GM21447 (cell line): Measurements from ENCODE around the gene ICOS.
"Not testable (repeated sequence)": the region's sequence is repeated elsewhere in the genome, so short reads cannot be mapped to it uniquely, and the experiment has no call there.

Experiments
- ATAC-seq: cut with Tn5 transposase; IDR thresholded peaks from one replicate; pipeline ENCODE4 v1.9.1; 2021; ENCODE audit not compliant: unreplicated experiment

ICOS gene

DNA sequence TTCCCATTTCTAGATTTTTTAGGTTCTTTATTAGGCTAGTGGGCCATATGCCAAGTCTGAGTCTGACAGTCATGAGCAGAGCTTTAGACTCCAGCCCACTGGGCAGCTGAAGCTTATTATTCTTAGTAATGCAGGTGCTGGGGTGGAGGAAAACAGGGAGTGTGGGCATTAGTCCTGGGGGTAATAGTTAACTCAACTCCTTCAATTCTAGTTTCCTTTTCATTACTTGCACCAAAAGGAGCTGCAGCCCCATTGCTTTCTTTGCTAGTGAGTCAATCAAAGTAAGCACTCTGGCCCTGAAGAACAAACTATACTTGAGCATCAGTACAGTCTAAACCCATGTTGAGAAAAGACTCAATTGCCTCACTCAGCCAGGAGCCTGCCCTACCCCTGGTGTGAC, 35.5 kb downstream of the ICOS start:
- ATAC-seq, result peak; percentile 67

DNA sequence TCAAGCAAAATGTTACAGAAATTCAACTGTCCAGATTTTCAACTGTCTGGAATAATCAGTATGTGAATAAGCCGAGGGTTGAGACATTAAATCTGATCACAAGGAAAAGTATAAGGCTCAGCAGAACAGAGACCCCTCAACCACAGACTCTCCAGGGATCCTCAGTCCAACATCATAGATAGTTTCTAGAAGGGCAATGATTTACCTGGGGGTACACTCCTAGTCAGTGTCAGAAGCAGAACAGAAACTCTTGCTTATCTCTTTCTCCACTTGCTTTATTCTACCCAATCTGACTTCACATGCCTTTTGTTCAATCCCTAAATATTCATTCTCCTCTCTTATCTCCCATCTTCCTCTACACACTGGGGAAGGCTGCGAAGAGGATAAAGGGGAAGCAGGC, 36.4 kb downstream of the ICOS start:
- ATAC-seq, result peak; percentile 77

DNA sequence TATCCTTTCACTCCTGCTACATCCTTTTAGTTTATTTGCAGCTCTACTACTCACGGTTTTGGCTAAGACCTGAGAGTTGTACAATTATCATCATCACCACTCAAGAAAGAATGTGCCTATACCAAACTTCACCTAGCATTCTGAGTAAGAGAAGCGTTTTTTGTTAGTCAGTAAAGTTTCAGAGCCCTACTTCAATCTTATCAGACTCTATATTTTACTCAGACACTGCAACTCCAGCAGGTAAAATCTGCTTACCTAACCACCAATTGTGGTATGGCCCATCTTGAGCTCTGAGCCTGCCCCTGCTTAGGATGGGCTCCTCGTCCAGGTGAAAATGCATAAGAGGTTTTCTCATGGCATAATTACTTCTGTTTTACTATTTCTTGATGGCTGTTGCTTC, 37.1 kb downstream of the ICOS start:
- ATAC-seq, result no peak

DNA sequence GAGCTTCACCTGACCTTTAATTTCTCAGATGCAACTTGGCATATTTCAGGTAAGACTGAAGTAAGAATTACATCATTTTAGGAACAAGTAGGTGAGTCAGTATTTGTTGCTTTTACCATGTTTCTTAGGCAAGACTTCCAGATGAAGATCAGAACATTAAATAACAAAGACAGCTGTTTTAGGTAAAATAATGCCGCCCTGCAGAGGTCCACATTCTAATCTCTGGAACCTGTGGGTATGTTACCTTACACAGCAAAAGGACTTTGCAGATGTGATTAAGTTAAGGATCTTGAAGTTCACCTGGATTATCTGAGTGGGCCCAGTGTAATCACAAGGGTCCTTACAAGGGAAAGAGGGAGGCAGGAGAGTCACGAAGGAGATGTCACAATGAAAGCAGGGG, 39.3 kb downstream of the ICOS start:
- ATAC-seq, result no peak

DNA sequence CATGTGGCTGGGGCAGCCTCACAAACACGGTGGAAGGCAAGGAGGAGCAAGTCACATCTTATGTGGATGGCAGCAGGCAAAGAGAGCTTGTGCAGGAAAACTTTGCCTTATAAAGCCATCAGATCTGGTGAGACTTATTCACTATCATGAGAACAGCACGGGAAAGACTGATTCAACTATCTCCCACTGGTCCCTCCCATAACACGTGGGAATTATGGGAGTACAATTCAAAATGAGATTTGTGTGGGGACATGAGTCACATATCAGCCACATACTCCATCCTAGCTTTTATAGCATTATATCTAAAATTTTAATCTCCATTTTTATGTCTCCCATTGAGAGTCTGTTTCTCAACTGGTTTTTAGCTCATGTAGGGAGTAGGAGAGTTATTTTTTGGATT, 45.7 kb downstream of the ICOS start:
- no peak for ATAC-seq

DNA sequence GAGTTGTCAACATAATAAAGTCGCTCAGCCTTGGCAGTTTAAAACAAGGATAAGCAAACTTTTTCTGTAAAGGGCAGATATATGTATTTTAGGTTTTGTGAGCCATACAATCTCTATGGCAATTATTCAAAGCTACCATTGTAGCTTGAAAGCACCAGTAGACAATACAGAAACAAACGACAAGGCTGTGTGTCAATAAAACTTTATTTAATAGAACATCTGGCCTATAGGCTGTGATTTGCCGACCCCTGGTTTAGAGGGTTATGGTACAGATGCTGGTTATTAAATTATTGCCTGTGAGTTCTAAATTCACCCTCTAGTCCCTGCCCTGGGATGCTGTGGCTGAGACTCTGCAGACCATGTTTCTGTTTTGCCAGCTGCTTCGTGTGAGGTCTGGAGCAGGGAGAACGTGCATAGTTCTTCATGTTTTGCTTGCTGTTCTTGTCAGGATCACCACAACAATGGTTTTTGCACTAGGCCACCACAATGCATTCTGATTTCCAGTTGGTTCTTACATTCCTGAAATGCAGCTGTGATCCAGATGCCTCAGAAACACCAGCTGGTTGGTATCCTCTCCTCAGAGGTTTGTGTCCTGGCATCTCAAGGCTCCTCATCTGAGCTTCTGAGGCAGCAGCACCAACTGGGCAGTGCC, 46.6 kb downstream of the ICOS start:
- no peak for ATAC-seq

DNA sequence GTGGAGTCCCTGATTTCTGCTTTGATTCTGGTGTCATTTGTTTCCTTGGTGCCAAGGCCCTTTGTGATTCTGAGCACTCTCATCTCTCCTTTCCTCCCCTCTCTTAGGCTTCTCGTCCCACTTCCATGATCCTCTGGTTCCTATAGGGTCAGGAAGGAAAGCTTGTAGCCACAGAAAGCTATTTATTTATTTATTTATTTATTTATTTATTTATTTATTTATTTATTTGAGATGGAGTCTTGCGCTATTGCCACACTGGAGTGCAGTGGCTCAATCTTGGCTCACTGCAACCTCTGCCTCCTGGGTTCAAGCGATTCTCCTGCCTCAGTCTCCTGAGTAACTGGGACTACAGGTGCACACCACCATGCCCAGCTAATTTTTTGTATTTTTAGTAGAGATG, 49.4 kb downstream of the ICOS start:
- ATAC-seq, result not testable (repeated sequence)

DNA sequence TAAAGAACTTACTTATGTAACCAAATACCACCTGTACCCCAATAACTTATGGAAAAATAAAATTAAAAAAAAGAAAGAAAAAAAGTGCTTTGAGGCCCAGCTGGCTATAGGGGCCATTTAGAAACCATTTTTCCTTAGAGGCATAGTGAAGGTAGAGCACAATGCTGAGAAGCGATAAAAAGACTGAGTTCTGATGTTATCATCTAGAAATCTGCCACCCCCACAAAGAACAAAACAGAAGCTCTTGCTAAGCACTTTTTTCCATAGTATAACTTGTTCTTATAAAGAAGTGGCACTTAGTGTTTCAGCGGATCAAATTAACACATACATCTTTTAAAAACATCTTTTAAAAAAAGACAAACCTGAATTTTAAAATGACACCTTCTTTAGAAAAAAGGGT, 51.4 kb downstream of the ICOS start:
- no peak for ATAC-seq

DNA sequence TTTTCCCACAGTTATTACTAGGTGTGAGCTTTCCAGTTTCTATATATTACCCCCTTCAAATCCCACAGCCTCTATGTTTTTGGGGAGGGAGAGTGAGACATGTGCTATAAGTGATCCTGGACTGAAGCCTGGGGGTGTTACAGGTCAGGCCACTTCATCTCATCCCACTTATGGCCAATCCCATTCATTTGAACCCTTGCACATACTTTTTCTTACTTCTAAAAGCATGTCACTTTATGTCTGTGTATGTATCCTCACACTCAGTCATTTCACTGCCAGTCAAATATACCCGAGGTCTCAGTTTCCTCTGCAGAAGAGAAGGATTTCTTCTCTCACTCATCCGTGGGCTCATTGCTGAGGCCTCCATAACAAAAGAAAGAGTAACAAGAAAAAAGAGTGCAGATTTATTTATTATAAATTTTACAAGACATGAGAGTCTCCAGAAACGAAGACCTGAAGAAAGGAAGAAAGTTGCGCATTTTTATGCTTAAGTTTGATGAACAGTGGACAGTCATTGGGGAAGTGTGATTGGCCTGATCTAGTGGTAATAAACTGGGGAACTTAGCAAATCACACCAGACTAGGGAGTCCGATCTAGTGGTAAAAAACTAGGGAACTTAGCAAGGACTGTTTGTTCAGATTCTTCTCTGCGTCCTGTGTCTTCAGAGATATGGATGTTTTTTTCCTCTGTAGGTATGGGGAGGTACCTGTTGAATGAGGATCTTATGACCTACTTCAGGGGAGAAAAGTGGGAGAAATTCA, 52.1 kb downstream of the ICOS start:
- ATAC-seq, result no peak

DNA sequence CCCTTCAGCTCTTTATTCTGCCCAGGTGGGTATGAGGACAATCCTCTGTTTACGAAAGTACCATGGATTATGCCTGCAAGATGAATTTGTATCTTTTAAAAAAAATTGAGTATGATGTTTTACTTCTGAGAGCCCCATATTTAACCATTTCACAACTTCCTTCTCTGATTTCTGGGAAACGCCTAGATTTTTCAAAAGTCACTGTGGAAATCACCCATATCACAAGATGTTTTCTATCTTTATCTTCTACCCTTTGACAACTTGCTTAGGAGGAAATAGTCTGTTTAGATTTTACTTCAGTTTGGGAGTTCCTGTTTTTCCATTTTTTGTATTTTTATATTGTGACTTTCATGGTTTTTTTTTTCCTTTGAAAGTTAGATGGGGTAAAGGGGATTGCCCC, 53.0 kb downstream of the ICOS start:
- ATAC-seq, result no peak

DNA sequence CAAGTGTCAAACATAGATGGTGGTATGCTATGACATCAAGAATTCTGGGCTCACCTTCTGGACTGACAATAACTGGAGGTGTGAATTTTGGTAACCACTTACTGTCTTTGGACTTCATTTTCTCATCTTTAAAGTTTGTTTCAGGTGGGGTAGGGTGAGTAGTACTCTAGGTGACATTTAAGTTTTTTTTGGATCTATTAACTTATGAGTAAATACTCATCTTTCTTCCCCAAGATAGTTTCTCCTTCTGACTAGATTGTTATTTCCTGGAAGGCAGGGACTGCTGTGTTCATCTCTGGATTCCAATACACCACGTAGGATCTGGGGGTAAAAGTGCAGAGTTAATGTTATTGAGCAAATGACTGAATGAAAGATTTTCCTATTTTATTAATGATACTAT, 55.9 kb downstream of the ICOS start:
- no peak for ATAC-seq

DNA sequence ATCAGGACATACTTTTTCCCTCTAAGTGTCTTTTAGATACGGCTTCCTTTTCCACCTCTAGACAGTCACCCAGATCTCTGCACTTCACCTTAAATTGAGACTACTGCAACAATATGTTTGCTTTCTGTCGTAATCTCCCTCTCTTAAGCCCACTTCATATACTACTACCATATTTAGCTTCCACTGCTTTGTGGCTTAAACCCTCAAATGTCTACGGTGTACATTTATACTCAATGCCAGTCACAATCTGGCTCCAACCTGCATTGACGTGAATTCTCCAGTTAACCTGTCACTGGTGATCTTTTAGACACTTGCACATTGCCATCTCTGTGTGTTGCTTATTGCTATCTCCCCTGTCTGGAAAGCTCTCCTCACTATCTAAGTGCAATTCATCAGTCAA, 56.4 kb downstream of the ICOS start:
- no peak for ATAC-seq

DNA sequence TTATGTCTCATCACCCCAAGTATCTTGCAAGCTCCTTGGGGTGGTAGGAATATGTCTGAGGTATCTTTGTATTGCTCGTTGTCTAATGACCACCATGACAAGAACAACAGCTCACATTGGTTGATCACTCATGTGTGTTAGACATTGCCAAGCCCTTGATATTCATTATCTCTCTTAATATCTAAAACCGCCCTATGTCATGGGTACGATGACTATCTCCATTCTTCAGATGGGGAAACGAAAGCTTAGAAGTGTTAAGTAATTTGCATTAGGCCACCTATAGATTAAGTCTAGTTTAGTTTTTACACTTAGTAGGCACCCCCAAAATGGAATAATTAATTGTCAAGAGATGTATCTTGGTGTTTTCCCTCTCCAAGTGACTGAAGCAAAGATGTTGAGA, 57.0 kb downstream of the ICOS start:
- no peak for ATAC-seq

DNA sequence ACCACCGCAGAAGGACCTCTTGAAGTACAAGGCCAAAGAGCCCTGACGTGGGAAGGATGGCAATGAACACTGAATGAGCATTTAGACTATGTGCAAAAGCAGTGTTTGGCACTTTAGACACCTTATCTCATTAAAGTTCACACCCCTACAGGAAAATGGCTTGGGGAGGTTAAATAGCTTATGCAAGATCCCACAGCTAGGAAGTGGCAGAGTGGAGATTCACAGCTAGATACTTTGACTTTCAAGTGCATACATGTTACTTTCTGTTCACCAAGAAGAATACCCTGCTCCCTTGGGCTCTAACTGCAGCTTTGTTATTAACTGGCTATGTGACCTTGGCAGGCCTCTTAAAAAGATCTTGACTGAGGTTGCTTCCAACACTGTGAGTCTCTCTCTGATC, 58.2 kb downstream of the ICOS start:
- ATAC-seq, result peak; percentile 55

DNA sequence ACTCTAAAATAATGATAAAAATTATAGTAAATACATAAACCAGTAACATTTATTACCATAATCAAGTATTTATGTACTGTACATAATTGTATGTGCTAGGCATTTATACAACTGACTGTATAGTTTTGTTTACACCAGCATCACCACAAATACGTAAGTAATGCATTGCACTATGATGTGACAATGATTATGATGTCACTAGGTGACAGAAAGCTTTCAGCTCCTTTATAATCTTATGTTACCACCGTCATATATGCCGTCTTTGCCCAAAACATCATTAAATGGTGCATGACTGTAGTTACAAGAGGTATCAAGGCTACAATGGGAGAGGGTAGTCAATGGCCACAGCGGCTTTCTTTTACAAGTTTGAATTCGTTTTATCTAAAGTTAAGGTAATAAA, 60.1 kb downstream of the ICOS start:
- no peak for ATAC-seq

DNA sequence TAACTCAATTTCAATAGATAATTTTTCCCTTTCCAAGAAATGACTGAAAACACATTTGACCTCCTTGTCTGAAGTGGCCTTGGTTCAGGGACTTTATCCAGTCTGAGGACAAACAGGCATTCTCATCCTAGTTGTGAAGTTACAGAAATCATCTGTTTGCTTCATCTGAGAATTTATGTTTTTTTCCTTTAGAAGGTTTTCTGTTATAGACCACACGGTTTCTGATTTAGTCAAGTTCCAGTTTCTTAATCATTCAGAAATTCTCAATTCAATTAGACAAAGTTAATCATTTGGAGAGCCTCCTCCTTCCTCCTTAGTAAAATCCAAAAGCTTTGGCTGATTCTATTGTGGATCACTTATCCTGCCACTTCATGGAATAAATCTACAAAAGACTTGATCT, 60.9 kb downstream of the ICOS start:
- ATAC-seq, result peak; percentile 51

DNA sequence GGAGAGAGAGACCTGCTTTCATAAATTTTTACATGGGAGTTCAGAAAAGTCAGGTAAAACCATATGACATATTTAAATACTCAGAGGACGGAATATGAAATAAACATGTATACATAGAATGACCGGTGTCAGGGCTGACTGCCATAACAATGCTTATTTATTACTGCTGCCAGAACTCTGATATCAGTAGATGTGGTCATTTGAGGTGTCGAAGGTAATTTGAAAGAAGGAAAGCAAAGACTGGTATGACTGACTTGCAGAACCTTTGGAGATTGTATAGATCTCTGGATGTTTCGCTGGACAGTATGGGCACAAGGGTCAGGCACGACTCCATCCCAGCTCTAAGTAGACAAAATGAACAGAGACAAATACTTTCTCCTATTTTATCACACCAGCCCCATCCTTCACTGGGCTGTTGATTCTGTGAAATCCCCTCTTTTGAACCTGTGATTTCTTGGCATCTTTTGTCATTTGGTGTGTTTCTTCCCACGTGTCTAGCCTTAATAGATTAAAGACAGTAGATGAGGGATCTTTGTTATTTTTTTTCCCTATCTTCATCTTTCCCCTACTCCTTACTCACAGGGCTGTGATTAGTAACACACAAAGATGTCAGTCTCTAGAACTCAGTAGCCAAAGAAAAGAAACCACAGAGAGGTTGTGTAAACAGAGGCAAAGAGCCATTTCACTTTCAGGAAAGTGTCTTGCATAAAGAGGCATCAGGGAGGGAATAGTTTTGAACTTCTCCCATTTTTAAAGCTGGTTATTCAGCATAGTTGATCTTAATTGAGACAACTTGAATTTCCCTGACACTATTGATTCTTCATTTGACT, 61.6 kb downstream of the ICOS start:
- ATAC-seq, result peak; percentile 45

DNA sequence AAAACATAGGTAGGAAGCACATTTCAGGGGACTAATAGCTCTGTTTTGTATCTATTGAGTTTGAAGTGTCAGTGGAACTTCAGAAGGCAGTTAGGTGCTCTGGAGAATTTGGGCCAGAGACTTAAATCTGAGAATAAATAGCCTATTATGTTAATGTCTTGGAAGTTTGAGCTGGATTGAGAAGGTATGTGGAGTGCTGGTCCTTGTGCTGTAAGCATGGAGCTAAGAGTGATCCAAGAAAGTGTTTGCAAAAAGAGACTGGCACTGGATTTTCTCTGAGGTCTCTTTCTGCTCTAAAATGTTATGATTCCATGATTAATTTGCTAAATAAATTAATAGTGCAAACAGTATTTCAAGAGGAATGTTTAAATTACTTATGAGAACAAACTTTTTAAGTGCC, 63.3 kb downstream of the ICOS start:
- ATAC-seq, result no peak

DNA sequence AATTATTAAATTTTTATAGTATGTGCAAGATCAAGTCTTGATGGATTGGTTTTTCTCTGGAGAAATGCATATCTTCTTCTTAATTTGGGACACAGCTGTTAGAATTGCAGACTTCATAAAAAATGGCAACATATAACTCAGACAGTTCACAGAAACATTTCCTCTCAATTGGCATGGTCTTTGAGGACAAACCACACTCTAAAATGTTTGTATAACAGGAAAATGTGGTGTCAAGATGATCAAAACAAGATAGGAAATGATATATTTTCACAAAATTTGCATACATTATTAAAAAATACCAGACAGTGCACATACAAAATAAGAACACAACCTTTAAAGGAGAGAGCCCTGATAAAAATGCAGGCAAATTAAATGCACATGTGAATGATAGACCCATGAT, 63.9 kb downstream of the ICOS start:
- no peak for ATAC-seq

DNA sequence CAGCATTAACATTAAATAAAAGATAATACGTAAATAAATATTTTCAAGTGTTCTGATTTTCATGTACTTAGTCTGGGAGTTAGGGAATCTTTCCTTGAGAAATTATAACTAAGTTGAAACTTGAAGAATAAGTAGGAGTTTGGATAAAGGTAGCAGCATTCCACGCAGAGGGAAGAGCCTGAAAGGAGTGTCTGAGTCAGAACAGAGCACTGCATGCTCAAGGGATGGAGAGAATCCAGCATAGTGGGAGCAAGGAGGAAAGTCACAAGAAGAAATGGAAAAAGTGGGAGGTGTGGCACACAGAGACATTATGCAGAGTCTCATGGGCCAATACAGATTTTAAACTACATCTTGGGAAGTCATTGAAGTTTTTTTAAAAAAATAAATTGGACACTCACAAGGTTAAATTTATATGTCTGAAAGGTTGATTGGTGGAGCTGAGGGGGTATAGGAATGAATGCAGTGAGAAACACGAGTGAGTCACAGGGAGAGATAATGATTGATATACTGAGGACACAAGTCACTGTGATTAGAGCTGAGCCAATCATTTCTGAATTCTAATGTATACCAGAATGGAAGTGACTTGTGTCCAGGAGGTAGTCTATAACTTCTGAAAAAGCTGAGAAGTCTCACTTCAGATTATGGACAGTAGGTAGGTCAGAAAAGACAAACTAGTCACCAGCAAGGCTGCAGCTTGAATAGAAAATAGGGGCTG, 66.9 kb downstream of the ICOS start:
- no peak for ATAC-seq

DNA sequence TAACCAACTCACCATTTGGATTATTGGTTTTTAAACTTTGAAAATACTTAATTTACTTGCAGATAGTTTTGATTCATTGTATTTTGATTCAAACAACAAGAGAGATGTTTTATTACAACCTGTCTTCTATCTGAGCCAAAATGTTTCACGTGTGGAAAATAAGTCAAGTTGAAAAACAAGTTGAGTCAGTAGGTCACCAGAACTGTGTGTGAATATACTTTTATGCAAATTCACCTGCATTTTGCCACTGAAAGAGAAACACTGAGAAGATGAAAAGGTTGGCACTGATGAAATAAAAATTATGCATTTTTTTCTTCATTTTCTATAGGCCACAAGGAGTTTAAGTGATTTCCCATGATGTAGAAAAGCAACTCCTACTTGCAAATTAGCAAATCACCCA, 68.3 kb downstream of the ICOS start:
- no peak for ATAC-seq
